22Rv1 (cell line): ENCODE results near the gene RASGEF1C.

ENCODE experiments used
- CTCF ChIP-seq: fragments of 450-650 bp; IDR thresholded peaks from 2 replicates; pipeline ENCODE4 v1.5.1; 2017; ENCODE audit warnings: mild to moderate bottlenecking
- ZFX ChIP-seq: fragments of 450-650 bp; IDR thresholded peaks from 2 replicates; pipeline ENCODE4 v1.6.1; 2017; ENCODE audit warnings: antibody characterized with exemption, borderline replicate concordance

- TF ChIP-seq CTCF (no peak), ZFX (no peak)
These were observed 55.9 kb downstream of the RASGEF1C start for GRCh38 chr5:180153099-180153498.
